Left lung (tissue), 10 donors: ENCODE measurements around the gene VMAC. TPM values are rescaled to one million over a fixed set of nuclear protein-coding genes. Genes with fewer than 3 reads are reported as not detected.

Experiments
- ATAC-seq: fragments of 200-7000 bp; cut with Tn5 transposase; one replicate; pipeline ENCODE4 v1.9.1; 2020; ENCODE audit warnings: moderate library complexity
- DNase-seq, 4 donors: peaks; one replicate each; pipeline ENCODE4 v3.0.0-alpha.2; 2013 to 2020
- H3K27ac ChIP-seq, 2 donors: fragments of 200-600 bp; sonication (generic) in 1 of 2; one replicate each; pipeline versions ENCODE4 v1.5.0 to v1.8.0; 2020 to 2021
- H3K27me3 ChIP-seq, 2 donors: fragments of 200-600 bp; sonication (generic) in 1 of 2; one replicate each; pipeline versions ENCODE4 v1.5.0 to v1.8.0; 2020 to 2021
- H3K36me3 ChIP-seq, 2 donors: fragments of 200-600 bp; sonication (generic) in 1 of 2; one replicate each; pipeline versions ENCODE4 v1.5.0 to v1.8.0; 2020 to 2021
- H3K4me1 ChIP-seq, 2 donors: fragments of 200-600 bp; one replicate each; pipeline ENCODE4 v1.8.0; 2021
- H3K4me3 ChIP-seq, 2 donors: fragments of 200-600 bp; sonication (generic) in 1 of 2; one replicate each; pipeline versions ENCODE4 v1.5.0 to v1.8.0; 2020 to 2021; ENCODE audit warnings: mild to moderate bottlenecking in 1 of 2
- H3K9me3 ChIP-seq, 2 donors: fragments of 200-600 bp; sonication (generic) in 1 of 2; one replicate each; pipeline versions ENCODE4 v1.5.0 to v1.8.0; 2020 to 2021
- CTCF ChIP-seq, 2 donors: fragments of 200-600 bp; sonication (generic) in 1 of 2; IDR thresholded peaks; one replicate each; pipeline versions ENCODE4 v1.5.0 to v1.8.0; 2021; ENCODE audit warnings: antibody characterized with exemption in 2 of 2
- intact Hi-C, 2 donors: fragments of 100-400 bp; cut with DNase I; formaldehyde crosslinking; loops; one replicate each; pipeline versions ENCODE4 v1.11.2 to v1.14.2; 2022
- polyA plus RNA-seq, 6 donors: library from polyadenylated mRNA; unstranded; fragments of 120-200 nt; gene quantifications; one replicate each; pipeline ENCODE4 v1.2.1, GENCODE V29; 2013; ENCODE audit not compliant: insufficient read length in 6 of 6
- total RNA-seq, 2 donors: library from RNA; stranded (reverse); fragmentation: NEBNext Ultra II Directional; extraction: Animal tissue kit (Norgen Biotek cat#: 25700); gene quantifications; one replicate each; pipeline ENCODE4 v1.2.1, GENCODE V29; 2021
- donor health status: DM: no; HTN: yes; CAD: no.
- donor health status: DM: no; HTN: no; CAD: no.

Gene VMAC
- total and polyA plus RNA-seq, 8 donors = 5.0 to 10.4 (median 8.5) TPM

GRCh38 chr19:5931251-5931650 is 26.6 kb downstream of the VMAC start:
- Histone ChIP-seq H3K27me3 (no peaks in the 10 kb centered on the region), H3K27ac (no peak overlapping the region), H3K4me3 (no peak overlapping the region), H3K4me1 (peaks cover 4 to 9% of the 10 kb centered on the region in 2 donors), H3K36me3 (peaks cover 0 to 100% of the 10 kb centered on the region in 2 donors), H3K9me3 (no peaks in the 10 kb centered on the region)
- no peak for TF ChIP-seq CTCF (IDR thresholded peaks at IDR 0.05)
- DNase-seq = peak in 1 of 4 donors; percentile 68
- ATAC-seq = no peak
- intact Hi-C loops = no loop called here

- ATAC-seq = peak; percentile 5
- peak in 2 of 4 donors; percentile 68 for DNase-seq
- intact Hi-C loops = no loop called here
- Histone ChIP-seq H3K9me3 (no peaks in the 10 kb centered on the region), H3K36me3 (peaks cover 0 to 98% of the 10 kb centered on the region in 2 donors), H3K4me3 (no peak overlapping the region), H3K27me3 (no peaks in the 10 kb centered on the region), H3K4me1 (peaks cover 4 to 9% of the 10 kb centered on the region in 2 donors), H3K27ac (no peak overlapping the region)
- TF ChIP-seq CTCF (IDR thresholded peaks at IDR 0.05) = no peak
These were observed 27.5 kb downstream of the VMAC start for GRCh38 chr19:5932146-5932545.

- no peak overlapping the region for H3K27ac ChIP-seq
- no peak overlapping the region for H3K4me3 ChIP-seq
- H3K27me3 ChIP-seq = no peaks in the 10 kb centered on the region
- no peaks in the 10 kb centered on the region for H3K9me3 ChIP-seq
- H3K4me1 ChIP-seq = peaks cover 4 to 9% of the 10 kb centered on the region in 2 donors
- DNase-seq = peak in 1 of 4 donors; percentile 48
- intact Hi-C loops = no loop called here
- no peak for ATAC-seq
- TF ChIP-seq CTCF (IDR thresholded peaks at IDR 0.05) = no peak
- H3K36me3 ChIP-seq = peaks cover 0 to 98% of the 10 kb centered on the region in 2 donors
These were observed 28.1 kb downstream of the VMAC start for GRCh38 chr19:5932609-5933262.

GRCh38 chr19:5933391-5934068 is 28.9 kb downstream of the VMAC start:
- Histone ChIP-seq H3K27ac (no peak overlapping the region), H3K4me1 (peaks cover 4 to 9% of the 10 kb centered on the region in 2 donors), H3K36me3 (peaks cover 0 to 98% of the 10 kb centered on the region in 2 donors), H3K9me3 (no peaks in the 10 kb centered on the region), H3K4me3 (no peak overlapping the region), H3K27me3 (no peaks in the 10 kb centered on the region)
- no peak for TF ChIP-seq CTCF (IDR thresholded peaks at IDR 0.05)
- ATAC-seq (no peak), DNase-seq (peak in 1 of 4 donors; percentile 58)
- intact Hi-C loops = no loop called here

GRCh38 chr19:5934069-5934401 is 29.4 kb downstream of the VMAC start:
- Histone ChIP-seq H3K27ac (peak overlapping the region; percentile 37 to 53), H3K4me1 (peaks cover 4 to 9% of the 10 kb centered on the region in 2 donors), H3K36me3 (peaks cover 0 to 98% of the 10 kb centered on the region in 2 donors), H3K4me3 (no peak overlapping the region), H3K27me3 (no peaks in the 10 kb centered on the region), H3K9me3 (no peaks in the 10 kb centered on the region)
- DNase-seq = no peak
- intact Hi-C loops = no loop called here
- ATAC-seq = no peak
- TF ChIP-seq CTCF (IDR thresholded peaks at IDR 0.05) = no peak
